ENCODE measurements around the gene PIMREG.

GRCh38 chr17:6425407-6425806 lies 18.8 kb upstream of the PIMREG start:
- TF ChIP-seq CTCF (IDR thresholded peaks at IDR 0.05) (no peak), ZFX (IDR thresholded peaks at IDR 0.05; ENCODE audit: borderline replicate concordance) (no peak)

Data from 22Rv1 (cell line).